MM.1S (cell line): ENCODE results near the gene PTPN12.

Experiments used
- DNase-seq: peaks from one replicate; pipeline ENCODE4 v3.0.0-alpha.2; 2015
- H2AFZ ChIP-seq: fragments of 300-600 bp; sonication (generic); 2 replicates; pipeline ENCODE4 v1.6.0; 2016; ENCODE audit warnings: antibody characterized with exemption, low read length
- H3F3A ChIP-seq: fragments of 300-600 bp; sonication (generic); 2 replicates; pipeline ENCODE4 v1.6.1; 2016; ENCODE audit warnings: mild to moderate bottlenecking, antibody characterized with exemption, low read length, moderate library complexity, mixed read lengths; ENCODE audit not compliant: insufficient read depth
- H3K27ac ChIP-seq: fragments of 300-600 bp; sonication (generic); 2 replicates; pipeline ENCODE4 v1.5.1; 2016; ENCODE audit warnings: mild to moderate bottlenecking, low read length
- H3K27me3 ChIP-seq: fragments of 300-600 bp; sonication (generic); replicated peaks from 2 replicates; pipeline ENCODE4 v1.6.0; 2016; ENCODE audit warnings: low read length; ENCODE audit not compliant: insufficient read depth
- H3K36me3 ChIP-seq: fragments of 300-600 bp; sonication (generic); replicated peaks from 2 replicates; pipeline ENCODE4 v1.6.1; 2016; ENCODE audit warnings: mild to moderate bottlenecking, low read length, mixed read lengths; ENCODE audit not compliant: insufficient read depth
- H3K4me1 ChIP-seq: fragments of 300-600 bp; sonication (generic); 2 replicates; pipeline ENCODE4 v1.6.1; 2016; ENCODE audit warnings: low read length, mixed read lengths
- H3K4me2 ChIP-seq: fragments of 300-600 bp; sonication (generic); 2 replicates; pipeline ENCODE4 v1.6.0; 2016; ENCODE audit warnings: low read depth, low read length
- H3K4me3 ChIP-seq: fragments of 300-600 bp; sonication (generic); 2 replicates; pipeline ENCODE4 v1.5.1; 2016; ENCODE audit warnings: low read length, mixed read lengths
- H3K79me2 ChIP-seq: fragments of 300-600 bp; sonication (generic); 2 replicates; pipeline ENCODE4 v1.6.1; 2016; ENCODE audit warnings: mixed run types, low read length, mixed read lengths
- H3K9ac ChIP-seq: fragments of 300-600 bp; sonication (generic); 2 replicates; pipeline ENCODE4 v1.6.1; 2016; ENCODE audit warnings: low read length, mixed read lengths
- H3K9me2 ChIP-seq: fragments of 300-600 bp; sonication (generic); replicated peaks from 2 replicates; pipeline ENCODE4 v1.6.1; 2016; ENCODE audit warnings: mild to moderate bottlenecking, low read length, mixed read lengths; ENCODE audit not compliant: insufficient read depth
- H3K9me3 ChIP-seq: fragments of 300-600 bp; sonication (generic); replicated peaks from 2 replicates; pipeline ENCODE4 v1.6.1; 2016; ENCODE audit warnings: mild to moderate bottlenecking, low read length, mixed read lengths; ENCODE audit not compliant: insufficient read depth
- H4K20me1 ChIP-seq: fragments of 300-600 bp; sonication (generic); 2 replicates; pipeline ENCODE4 v1.6.1; 2016; ENCODE audit warnings: mild to moderate bottlenecking, low read length, moderate library complexity, mixed read lengths; ENCODE audit not compliant: insufficient read depth
- EZH2 ChIP-seq: fragments of 300-600 bp; sonication (generic); optimal IDR thresholded peaks from 2 replicates; pipeline ENCODE3; 2017; ENCODE audit warnings: low read depth, mild to moderate bottlenecking, antibody characterized with exemption, low read length, mixed read lengths
- EZH2phosphoT487 ChIP-seq: fragments of 300-600 bp; sonication (generic); IDR thresholded peaks from 2 replicates; pipeline ENCODE4 v1.6.1; 2018; ENCODE audit warnings: antibody characterized with exemption, low read length
- TF ChIP-seq, protein P1 (sequence below): fragments of 300-600 bp; sonication (generic); IDR thresholded peaks from 2 replicates; pipeline ENCODE4 v1.5.1; 2016; ENCODE audit warnings: antibody characterized with exemption, low read length, mixed read lengths

The PTPN12 gene

DNA sequence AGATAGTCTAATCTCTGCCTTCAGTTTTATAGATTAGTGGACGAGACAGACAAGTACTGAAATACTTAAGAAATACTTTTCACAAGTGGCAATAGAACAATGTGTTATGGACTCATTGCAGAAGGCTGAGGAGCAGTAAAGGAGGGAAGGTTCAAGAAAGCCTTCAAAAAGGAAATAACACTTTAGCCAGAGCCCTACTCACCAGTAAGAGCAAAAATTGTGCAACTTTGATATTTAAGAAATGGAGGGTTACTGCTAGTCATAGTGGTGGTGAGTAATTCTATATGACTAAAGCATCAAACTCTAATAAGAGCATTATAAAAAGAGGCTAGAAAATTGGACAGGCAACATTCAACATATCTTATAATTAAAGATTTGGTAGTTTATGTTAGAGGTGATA, 28.8 kb downstream of the PTPN12 start:
- Histone ChIP-seq H3K9me2 (no peaks in the 10 kb centered on the region), H3K36me3 (no peaks in the 10 kb centered on the region), H3K79me2 (peaks cover 9% of the 10 kb centered on the region; the same call in 1 of the 2 replicates), H3K27me3 (no peaks in the 10 kb centered on the region), H3K4me1 (peaks cover 8% of the 10 kb centered on the region), H3K9me3 (no peaks in the 10 kb centered on the region), H2AFZ (no peak overlapping the region), H4K20me1 (no peaks in the 10 kb centered on the region), H3K4me2 (no peak overlapping the region), H3F3A (no peaks in the 10 kb centered on the region), H3K27ac (no peak overlapping the region), H3K9ac (no peak overlapping the region), H3K4me3 (no peak overlapping the region)
- DNase-seq = no peak
- TF ChIP-seq EZH2phosphoT487 (no peak), EZH2 (no peak)
- TF ChIP-seq, protein P1, sequence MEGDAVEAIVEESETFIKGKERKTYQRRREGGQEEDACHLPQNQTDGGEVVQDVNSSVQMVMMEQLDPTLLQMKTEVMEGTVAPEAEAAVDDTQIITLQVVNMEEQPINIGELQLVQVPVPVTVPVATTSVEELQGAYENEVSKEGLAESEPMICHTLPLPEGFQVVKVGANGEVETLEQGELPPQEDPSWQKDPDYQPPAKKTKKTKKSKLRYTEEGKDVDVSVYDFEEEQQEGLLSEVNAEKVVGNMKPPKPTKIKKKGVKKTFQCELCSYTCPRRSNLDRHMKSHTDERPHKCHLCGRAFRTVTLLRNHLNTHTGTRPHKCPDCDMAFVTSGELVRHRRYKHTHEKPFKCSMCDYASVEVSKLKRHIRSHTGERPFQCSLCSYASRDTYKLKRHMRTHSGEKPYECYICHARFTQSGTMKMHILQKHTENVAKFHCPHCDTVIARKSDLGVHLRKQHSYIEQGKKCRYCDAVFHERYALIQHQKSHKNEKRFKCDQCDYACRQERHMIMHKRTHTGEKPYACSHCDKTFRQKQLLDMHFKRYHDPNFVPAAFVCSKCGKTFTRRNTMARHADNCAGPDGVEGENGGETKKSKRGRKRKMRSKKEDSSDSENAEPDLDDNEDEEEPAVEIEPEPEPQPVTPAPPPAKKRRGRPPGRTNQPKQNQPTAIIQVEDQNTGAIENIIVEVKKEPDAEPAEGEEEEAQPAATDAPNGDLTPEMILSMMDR = no peak

DNA sequence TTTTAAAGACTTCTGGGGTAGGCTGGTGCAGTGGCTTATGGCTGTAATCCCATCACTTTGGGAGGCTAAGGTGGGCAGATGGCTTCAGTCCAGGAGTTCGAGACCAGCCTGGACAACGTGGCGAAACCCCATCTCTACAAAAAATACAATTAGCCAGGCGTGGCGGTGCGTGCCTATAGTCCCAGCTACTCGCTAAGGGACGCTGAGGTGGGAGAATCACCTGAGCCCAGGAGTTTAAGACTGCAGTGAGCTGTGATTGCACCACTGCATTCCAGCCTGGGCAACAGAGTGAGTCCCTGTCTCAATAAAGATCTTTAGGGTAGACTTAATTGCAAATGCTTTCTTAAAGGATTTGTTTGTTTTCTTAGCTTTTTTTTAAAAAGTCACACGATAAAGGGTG, 29.3 kb downstream of the PTPN12 start:
- H3K4me2 ChIP-seq = no peak overlapping the region
- H3K9me3 ChIP-seq = no peaks in the 10 kb centered on the region
- H3K4me1 ChIP-seq = peaks cover 3% of the 10 kb centered on the region; the same call in 1 of the 2 replicates
- H3K79me2 ChIP-seq = peaks cover 9% of the 10 kb centered on the region; the same call in 1 of the 2 replicates
- H3K9ac ChIP-seq = no peak overlapping the region
- no peaks in the 10 kb centered on the region for H3K27me3 ChIP-seq
- no peaks in the 10 kb centered on the region for H3F3A ChIP-seq
- H4K20me1 ChIP-seq = no peaks in the 10 kb centered on the region
- TF ChIP-seq EZH2phosphoT487 = no peak
- no peak for TF ChIP-seq EZH2
- TF ChIP-seq, protein P1 = no peak
- no peak overlapping the region for H3K4me3 ChIP-seq
- H2AFZ ChIP-seq = no peak overlapping the region
- DNase-seq = no peak
- no peaks in the 10 kb centered on the region for H3K9me2 ChIP-seq
- no peak overlapping the region for H3K27ac ChIP-seq
- no peaks in the 10 kb centered on the region for H3K36me3 ChIP-seq

DNA sequence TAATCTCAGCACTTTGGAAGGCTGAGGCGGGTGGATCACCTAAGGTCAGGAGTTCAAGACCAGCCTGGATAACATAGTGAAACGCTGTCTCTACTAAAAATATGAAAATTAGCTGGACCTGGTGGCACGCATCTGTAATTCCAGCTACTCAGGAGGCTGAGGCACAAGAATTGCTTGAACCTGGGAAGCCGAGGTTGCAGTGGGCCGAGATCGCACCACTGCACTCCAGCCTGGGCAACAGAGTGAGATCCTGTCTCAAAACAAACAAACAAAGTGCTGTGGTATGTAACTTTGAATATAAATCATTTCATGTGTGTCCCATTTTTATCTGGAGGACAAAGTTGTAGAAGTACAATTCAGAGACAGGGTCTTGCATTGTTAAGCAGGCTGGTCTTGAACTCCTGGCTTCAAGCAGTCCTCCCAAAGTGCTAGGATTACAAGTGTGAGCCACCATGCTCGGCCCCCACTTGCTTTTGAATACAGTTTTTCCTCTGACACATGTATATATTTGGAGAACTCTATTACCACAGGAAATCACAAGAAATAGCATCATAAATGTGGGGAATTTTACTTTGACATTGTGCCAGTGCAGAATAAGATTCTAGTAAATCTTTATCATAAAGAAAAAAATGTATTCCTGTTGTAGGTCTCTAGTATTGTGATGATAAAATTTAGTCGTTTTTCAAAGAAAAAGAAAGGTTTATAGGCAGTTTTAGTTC, 32.6 kb downstream of the PTPN12 start:
- Histone ChIP-seq H3K4me1 (peaks cover 3% of the 10 kb centered on the region; the same call in 1 of the 2 replicates), H3K9ac (no peak overlapping the region), H3K9me2 (no peaks in the 10 kb centered on the region), H3K27me3 (no peaks in the 10 kb centered on the region), H3K9me3 (no peaks in the 10 kb centered on the region), H3K79me2 (0 out of 2 replicates have a peak, but pooled peaks cover 4% of the 10 kb centered on the region), H3K36me3 (no peaks in the 10 kb centered on the region), H4K20me1 (no peaks in the 10 kb centered on the region), H2AFZ (no peak overlapping the region), H3F3A (no peaks in the 10 kb centered on the region), H3K27ac (no peak overlapping the region), H3K4me3 (no peak overlapping the region), H3K4me2 (no peak overlapping the region)
- TF ChIP-seq, protein P1 = no peak
- no peak for TF ChIP-seq EZH2
- no peak for TF ChIP-seq EZH2phosphoT487
- no peak for DNase-seq
